BJ (cell line): ENCODE data around the gene UACA. TPM values are rescaled to one million over a fixed set of nuclear protein-coding genes. Genes with fewer than 3 reads are reported as not detected.

Source experiments
- CTCF ChIA-PET: fragments of 350-600 bp; formaldehyde crosslinking; extraction: SDS; loops from one replicate; lab custom pipeline; 2021; ENCODE audit warnings: antibody characterized with exemption, inconsistent platforms; lab: Yijun Ruan, JAX
- POLR2A ChIA-PET: fragments of 300-600 bp; sonication (Branson Sonifier 250); formaldehyde crosslinking; extraction: SDS; loops from one replicate; lab custom pipeline; 2021; ENCODE audit warnings: antibody characterized with exemption; lab: Charles Lee
- DNase-seq: peaks from one replicate; pipeline ENCODE4 v3.0.0-alpha.2; 2011; ENCODE audit warnings: low read depth
- H3K27me3 ChIP-seq: 2 replicates; pipeline ENCODE4 v1.6.0; 2011; ENCODE audit warnings: low read length; ENCODE audit not compliant: control insufficient read depth, insufficient read depth
- H3K36me3 ChIP-seq: 2 replicates; pipeline ENCODE4 v1.5.1; 2011; ENCODE audit warnings: low read length; ENCODE audit not compliant: control insufficient read depth, insufficient read depth
- H3K4me3 ChIP-seq: 2 replicates; pipeline ENCODE4 v1.5.1; 2011; ENCODE audit warnings: low read depth, mild to moderate bottlenecking, control low read depth, low read length
- CTCF ChIP-seq: IDR thresholded peaks from 2 replicates; pipeline ENCODE4 v1.5.1; 2011; ENCODE audit warnings: low read depth, mild to moderate bottlenecking, control low read depth, inconsistent platforms, low read length, moderate library complexity; ENCODE audit not compliant: insufficient read depth
- polyA plus RNA-seq: library from polyadenylated mRNA; depleted of rRNA; stranded (reverse); fragments of >200 nt; gene quantifications from 2 replicates; pipeline ENCODE4 v1.2.3, GENCODE V29; 2011

The UACA gene
- polyA plus RNA-seq, 1 experiment = 143 TPM

- ChIA-PET POLR2A (no interaction called here), CTCF (interaction anchor here (1.4 to 5.0 kb wide), 3 partner anchors 14 to 110 kb away, joined by 5 to 21 read pairs (median 18); no protein-coding TSS in a partner anchor)
- no peak overlapping the region for H3K4me3 ChIP-seq
- TF ChIP-seq CTCF = no peak
- DNase-seq = no peak
- no peaks in the 10 kb centered on the region for H3K27me3 ChIP-seq
- H3K36me3 ChIP-seq = no peaks in the 10 kb centered on the region
Observed at GRCh38 chr15:70702584-70702983, 60.8 kb downstream of the UACA start.

GRCh38 chr15:70701891-70702568, 61.3 kb downstream of the UACA start:
- ChIA-PET CTCF (interaction anchor here (1.0 to 5.0 kb wide), 3 partner anchors 21 to 133 kb away, joined by 3 to 21 read pairs (median 18); no protein-coding TSS in a partner anchor), POLR2A (no interaction called here)
- H3K27me3 ChIP-seq = no peaks in the 10 kb centered on the region
- H3K36me3 ChIP-seq = 0 out of 2 replicates have a peak, but pooled peaks cover under 1% of the 10 kb centered on the region
- H3K4me3 ChIP-seq = no peak overlapping the region
- TF ChIP-seq CTCF = no peak
- no peak for DNase-seq

GRCh38 chr15:70701171-70701570, 62.2 kb downstream of the UACA start:
- H3K27me3 ChIP-seq = no peaks in the 10 kb centered on the region
- H3K4me3 ChIP-seq = no peak overlapping the region
- no peak for DNase-seq
- ChIA-PET POLR2A (no interaction called here), CTCF (interaction anchor here (0.7 to 5.0 kb wide), 4 partner anchors 22 to 686 kb away, joined by 3 to 21 read pairs (median 10); no protein-coding TSS in a partner anchor)
- 0 out of 2 replicates have a peak, but pooled peaks cover 1% of the 10 kb centered on the region for H3K36me3 ChIP-seq
- TF ChIP-seq CTCF = no peak

- Histone ChIP-seq H3K27me3 (no peaks in the 10 kb centered on the region), H3K4me3 (no peak overlapping the region), H3K36me3 (0 out of 2 replicates have a peak, but pooled peaks cover 1% of the 10 kb centered on the region)
- no peak for TF ChIP-seq CTCF
- DNase-seq = no peak
- POLR2A ChIA-PET = no interaction called here
- CTCF ChIA-PET = no interaction called here
Observed at GRCh38 chr15:70699890-70700289, 63.5 kb downstream of the UACA start.

GRCh38 chr15:70698836-70699390, 64.4 kb downstream of the UACA start:
- DNase-seq = no peak
- TF ChIP-seq CTCF = no peak
- CTCF ChIA-PET = no interaction called here
- POLR2A ChIA-PET = no interaction called here
- Histone ChIP-seq H3K27me3 (no peaks in the 10 kb centered on the region), H3K36me3 (peaks cover 1% of the 10 kb centered on the region; the same call in 1 of the 2 replicates), H3K4me3 (no peak overlapping the region)
